ENCODE measurements around the gene GRIA1. TPM values are rescaled to one million over a fixed set of nuclear protein-coding genes. Genes with fewer than 3 reads are reported as not detected.

Gene GRIA1
- total RNA-seq, 2 experiments from 2014 or later, result not detected

GRCh38 chr5:153640293-153640692, 149.8 kb downstream of the GRIA1 start:
- no peak for ATAC-seq
- CTCF ChIA-PET, result no interaction called here

GRCh38 chr5:153641183-153641688, 150.8 kb downstream of the GRIA1 start:
- H3K9me3 Mint-ChIP-seq (ENCODE audit: low read depth), result no peaks in the 10 kb centered on the region
- no peak for DNase-seq
- POLR2A ChIA-PET, result no interaction called here

More at GRCh38 chr5:153640293-153640692, 149.8 kb downstream of the GRIA1 start:
- DNase-seq, result no peak
- Mint-ChIP-seq H3K9me3 (ENCODE audit: low read depth) (no peaks in the 10 kb centered on the region), H3K27ac (no peak overlapping the region), H3K36me3 (ENCODE audit: low read depth) (no peaks in the 10 kb centered on the region), H3K4me3 (no peak overlapping the region), H3K4me1 (no peaks in the 10 kb centered on the region), H3K27me3 (no peaks in the 10 kb centered on the region)
- POLR2A ChIA-PET, result no interaction called here
- intact Hi-C loops (cut with DNase I, micrococcal nuclease), result no loop called here

GRCh38 chr5:153654504-153655200, 164.2 kb downstream of the GRIA1 start:
- H3K9me3 Mint-ChIP-seq (ENCODE audit: low read depth), result no peaks in the 10 kb centered on the region
- H3K4me1 Mint-ChIP-seq, result no peaks in the 10 kb centered on the region
- ATAC-seq (no peak), DNase-seq (no peak)
- H3K4me3 Mint-ChIP-seq, result no peak overlapping the region
- POLR2A ChIA-PET, result no interaction called here
- CTCF ChIA-PET, result interaction anchor here (0.7 kb wide), 1 partner anchor 291 kb away, joined by 3 read pairs; no protein-coding TSS in a partner anchor
- H3K27ac Mint-ChIP-seq, result no peak overlapping the region
- H3K36me3 Mint-ChIP-seq (ENCODE audit: low read depth), result no peaks in the 10 kb centered on the region
- intact Hi-C loops (cut with DNase I, micrococcal nuclease), result no loop called here
- H3K27me3 Mint-ChIP-seq, result peaks cover 7% of the 10 kb centered on the region

More at GRCh38 chr5:153641183-153641688, 150.8 kb downstream of the GRIA1 start:
- Mint-ChIP-seq H3K27ac (no peak overlapping the region), H3K4me1 (no peaks in the 10 kb centered on the region), H3K27me3 (no peaks in the 10 kb centered on the region), H3K36me3 (ENCODE audit: low read depth) (no peaks in the 10 kb centered on the region), H3K4me3 (no peak overlapping the region)
- ATAC-seq, result no peak
- CTCF ChIA-PET, result no interaction called here
- intact Hi-C loops (cut with DNase I, micrococcal nuclease), result no loop called here

- intact Hi-C loops (cut with DNase I, micrococcal nuclease), result no loop called here
Measured at GRCh38 chr5:153655201-153655510, 164.7 kb downstream of the GRIA1 start.

GRCh38 chr5:153658149-153658548, 167.7 kb downstream of the GRIA1 start:
- ATAC-seq, result no peak

More at GRCh38 chr5:153655201-153655510, 164.7 kb downstream of the GRIA1 start:
- no peaks in the 10 kb centered on the region for H3K4me1 Mint-ChIP-seq
- peaks cover 7% of the 10 kb centered on the region for H3K27me3 Mint-ChIP-seq
- H3K9me3 Mint-ChIP-seq (ENCODE audit: low read depth), result no peaks in the 10 kb centered on the region
- POLR2A ChIA-PET, result no interaction called here
- H3K4me3 Mint-ChIP-seq, result no peak overlapping the region
- DNase-seq, result no peak
- H3K36me3 Mint-ChIP-seq (ENCODE audit: low read depth), result no peaks in the 10 kb centered on the region
- no peak overlapping the region for H3K27ac Mint-ChIP-seq
- no peak for ATAC-seq
- CTCF ChIA-PET, result no interaction called here

GRCh38 chr5:153658606-153659005, 168.1 kb downstream of the GRIA1 start:
- Mint-ChIP-seq H3K4me3 (no peak overlapping the region), H3K9me3 (ENCODE audit: low read depth) (no peaks in the 10 kb centered on the region), H3K4me1 (no peaks in the 10 kb centered on the region), H3K27ac (no peak overlapping the region), H3K36me3 (ENCODE audit: low read depth) (no peaks in the 10 kb centered on the region), H3K27me3 (peaks cover 7% of the 10 kb centered on the region)
- POLR2A ChIA-PET, result no interaction called here
- no peak for ATAC-seq
- DNase-seq, result no peak
- CTCF ChIA-PET, result no interaction called here
- intact Hi-C loops (cut with DNase I, micrococcal nuclease), result no loop called here

More at GRCh38 chr5:153658149-153658548, 167.7 kb downstream of the GRIA1 start:
- H3K4me3 Mint-ChIP-seq, result no peak overlapping the region
- no peak for DNase-seq
- H3K4me1 Mint-ChIP-seq, result no peaks in the 10 kb centered on the region
- intact Hi-C loops (cut with DNase I, micrococcal nuclease), result no loop called here
- H3K27me3 Mint-ChIP-seq, result peaks cover 7% of the 10 kb centered on the region
- no peaks in the 10 kb centered on the region for H3K36me3 Mint-ChIP-seq (ENCODE audit: low read depth)
- H3K9me3 Mint-ChIP-seq (ENCODE audit: low read depth), result no peaks in the 10 kb centered on the region
- CTCF ChIA-PET, result no interaction called here
- no peak overlapping the region for H3K27ac Mint-ChIP-seq
- POLR2A ChIA-PET, result no interaction called here

- Mint-ChIP-seq H3K4me3 (no peak overlapping the region), H3K4me1 (no peaks in the 10 kb centered on the region), H3K27ac (no peak overlapping the region), H3K27me3 (peaks cover 4% of the 10 kb centered on the region), H3K9me3 (ENCODE audit: low read depth) (no peaks in the 10 kb centered on the region), H3K36me3 (ENCODE audit: low read depth) (no peaks in the 10 kb centered on the region)
- ATAC-seq, result no peak
- DNase-seq, result no peak
- ChIA-PET CTCF (no interaction called here), POLR2A (no interaction called here)
- intact Hi-C loops (cut with DNase I, micrococcal nuclease), result no loop called here
Measured at GRCh38 chr5:153659039-153659736, 168.7 kb downstream of the GRIA1 start.

GRCh38 chr5:153660919-153661318, 170.4 kb downstream of the GRIA1 start:
- ChIA-PET POLR2A (no interaction called here), CTCF (no interaction called here)
- intact Hi-C loops (cut with DNase I, micrococcal nuclease), result no loop called here
- Mint-ChIP-seq H3K27ac (no peak overlapping the region), H3K4me1 (no peaks in the 10 kb centered on the region), H3K27me3 (no peaks in the 10 kb centered on the region), H3K36me3 (ENCODE audit: low read depth) (no peaks in the 10 kb centered on the region), H3K4me3 (no peak overlapping the region), H3K9me3 (ENCODE audit: low read depth) (no peaks in the 10 kb centered on the region)
- DNase-seq (no peak), ATAC-seq (no peak)

- Mint-ChIP-seq H3K36me3 (ENCODE audit: low read depth) (no peaks in the 10 kb centered on the region), H3K9me3 (ENCODE audit: low read depth) (no peaks in the 10 kb centered on the region), H3K27ac (no peak overlapping the region), H3K4me1 (no peaks in the 10 kb centered on the region), H3K27me3 (no peaks in the 10 kb centered on the region), H3K4me3 (no peak overlapping the region)
- DNase-seq (no peak), ATAC-seq (no peak)
- intact Hi-C loops (cut with DNase I, micrococcal nuclease), result no loop called here
- ChIA-PET CTCF (no interaction called here), POLR2A (no interaction called here)
Measured at GRCh38 chr5:153661897-153662296, 171.4 kb downstream of the GRIA1 start.

GRCh38 chr5:153670101-153670500, 179.6 kb downstream of the GRIA1 start:
- H3K27ac Mint-ChIP-seq, result no peak overlapping the region
- H3K4me3 Mint-ChIP-seq, result no peak overlapping the region
- ChIA-PET POLR2A (no interaction called here), CTCF (no interaction called here)
- DNase-seq, result no peak
- no peaks in the 10 kb centered on the region for H3K36me3 Mint-ChIP-seq (ENCODE audit: low read depth)
- ATAC-seq, result no peak
- H3K4me1 Mint-ChIP-seq, result no peaks in the 10 kb centered on the region
- no peaks in the 10 kb centered on the region for H3K27me3 Mint-ChIP-seq
- intact Hi-C loops (cut with DNase I, micrococcal nuclease), result no loop called here
- H3K9me3 Mint-ChIP-seq (ENCODE audit: low read depth), result no peaks in the 10 kb centered on the region

- no peak overlapping the region for H3K4me3 Mint-ChIP-seq
- H3K9me3 Mint-ChIP-seq (ENCODE audit: low read depth), result no peaks in the 10 kb centered on the region
- intact Hi-C loops (cut with DNase I, micrococcal nuclease), result no loop called here
- DNase-seq (no peak), ATAC-seq (no peak)
- POLR2A ChIA-PET, result no interaction called here
- no peaks in the 10 kb centered on the region for H3K4me1 Mint-ChIP-seq
- CTCF ChIA-PET, result no interaction called here
- no peak overlapping the region for H3K27ac Mint-ChIP-seq
- H3K36me3 Mint-ChIP-seq (ENCODE audit: low read depth), result no peaks in the 10 kb centered on the region
- no peaks in the 10 kb centered on the region for H3K27me3 Mint-ChIP-seq
Measured at GRCh38 chr5:153671653-153672346, 181.3 kb downstream of the GRIA1 start.

Data from activated CD4-positive, alpha-beta T cell treated with anti-CD3 and anti-CD28 coated beads for 36 hours (primary cell).